Measurements from ENCODE around the gene WDR53.
A peak's percentile ranks its signal among the peaks of the same experiment; 100 is the strongest.
"Not testable (repeated sequence)": the region's sequence is repeated elsewhere in the genome, so short reads cannot be mapped to it uniquely, and the experiment has no call there.

WDR53 gene

GRCh38 chr3:196602673-196603072, 34.3 kb upstream of the WDR53 start:
- H3K4me3 ChIP-seq = no peak overlapping the region
- no peak for TF ChIP-seq Cebpa-rat (IDR thresholded peaks at IDR 0.05)
- no peaks in the 10 kb centered on the region for H4K20me1 ChIP-seq
- H3K4me2 ChIP-seq = no peak overlapping the region
- no peak overlapping the region for H3K9ac ChIP-seq
- no peaks in the 10 kb centered on the region for H3K27me3 ChIP-seq
- peaks cover 16% of the 10 kb centered on the region for H3K4me1 ChIP-seq
- H3K27ac ChIP-seq = no peak overlapping the region
- no peaks in the 10 kb centered on the region for H3K36me3 ChIP-seq
- peaks cover 8% of the 10 kb centered on the region; the same call in 1 of the 2 replicates for H3K9me3 ChIP-seq

DNA sequence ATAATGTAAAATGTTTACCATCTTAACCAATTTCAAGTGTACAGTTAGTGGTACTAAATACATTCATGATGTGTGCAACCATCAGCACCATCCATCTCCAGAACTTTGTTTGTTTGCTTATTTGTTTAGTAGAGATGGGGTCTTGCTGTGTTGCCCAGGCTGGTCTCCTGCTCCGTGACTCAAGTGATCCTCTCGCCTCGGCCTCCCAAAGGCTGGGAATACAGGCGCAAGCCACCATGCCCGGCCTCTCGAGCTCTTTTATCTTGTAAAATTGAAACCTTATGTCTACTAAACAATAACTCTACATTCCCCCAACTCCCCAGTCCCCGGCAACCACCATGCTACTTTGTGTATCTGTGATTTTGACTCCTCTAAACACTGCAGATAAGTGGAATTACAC, 32.0 kb upstream of the WDR53 start:
- Histone ChIP-seq H3K9me3 (peaks cover 8% of the 10 kb centered on the region; the same call in 1 of the 2 replicates), H3K27ac (no peak overlapping the region), H3K4me2 (no peak overlapping the region), H4K20me1 (no peaks in the 10 kb centered on the region), H3K27me3 (no peaks in the 10 kb centered on the region), H3K4me1 (peaks cover 16% of the 10 kb centered on the region), H3K36me3 (no peaks in the 10 kb centered on the region), H3K4me3 (no peak overlapping the region), H3K9ac (no peak overlapping the region)
- no peak for TF ChIP-seq Cebpa-rat (IDR thresholded peaks at IDR 0.05)

DNA sequence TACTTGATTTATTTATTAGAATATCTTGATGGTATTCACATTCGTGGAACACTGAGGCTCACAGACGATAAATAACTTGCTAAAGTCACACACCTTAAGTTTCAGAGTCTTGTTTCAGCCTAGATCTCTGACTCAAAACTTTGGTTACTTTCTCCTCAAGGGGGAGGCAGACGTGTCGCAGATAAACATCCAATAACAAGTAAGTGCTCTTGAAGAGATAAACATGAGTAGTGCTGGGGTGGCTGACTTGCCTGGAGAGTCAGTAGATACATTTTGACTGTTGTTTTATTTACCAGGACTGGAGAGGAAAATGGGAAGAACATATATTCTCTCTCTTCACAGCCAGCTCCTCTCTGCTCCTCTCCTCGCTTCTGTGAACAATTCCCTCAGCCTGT, 31.4 kb upstream of the WDR53 start:
- H3K4me3 ChIP-seq = no peak overlapping the region
- TF ChIP-seq Cebpa-rat (IDR thresholded peaks at IDR 0.05) = no peak
- H3K9me3 ChIP-seq = peaks cover 8% of the 10 kb centered on the region; the same call in 1 of the 2 replicates
- H3K4me1 ChIP-seq = peaks cover 13% of the 10 kb centered on the region
- no peaks in the 10 kb centered on the region for H3K36me3 ChIP-seq
- no peaks in the 10 kb centered on the region for H3K27me3 ChIP-seq
- no peak overlapping the region for H3K27ac ChIP-seq
- no peaks in the 10 kb centered on the region for H4K20me1 ChIP-seq
- H3K4me2 ChIP-seq = no peak overlapping the region
- no peak overlapping the region for H3K9ac ChIP-seq

- H3K9ac ChIP-seq, H4K20me1 ChIP-seq, H3K27ac ChIP-seq, H3K27me3 ChIP-seq, H3K36me3 ChIP-seq, H3K9me3 ChIP-seq, H3K4me1 ChIP-seq: not testable (repeated sequence)
- peak overlapping the region; percentile 49 for H3K4me2 ChIP-seq
- peak overlapping the region; percentile 28; the same call in 1 of the 2 replicates for H3K4me3 ChIP-seq
Observed at GRCh38 chr3:196597971-196598733, 29.8 kb upstream of the WDR53 start.

DNA sequence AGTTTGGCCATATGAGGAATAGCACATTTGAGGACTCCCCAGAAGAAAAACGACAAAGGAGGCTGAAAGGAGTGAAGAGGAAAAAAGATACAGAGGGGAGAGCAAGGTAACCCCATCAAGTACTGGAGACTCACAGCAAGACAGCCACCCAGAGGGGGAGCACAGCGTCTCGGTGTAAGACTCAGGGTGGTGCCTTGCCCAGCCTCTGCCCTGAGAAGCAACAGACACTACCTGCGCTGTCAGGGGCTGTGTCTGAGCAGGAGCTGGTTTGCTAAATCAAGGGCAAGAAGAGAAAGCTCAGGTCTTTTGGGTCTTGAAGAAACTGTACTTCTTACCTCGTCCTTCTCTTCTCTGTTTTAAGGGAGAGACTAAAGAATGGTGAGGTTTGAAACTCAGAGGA, 28.0 kb upstream of the WDR53 start:
- Histone ChIP-seq H3K36me3 (no peaks in the 10 kb centered on the region), H3K4me1 (no peaks in the 10 kb centered on the region), H3K9ac (no peak overlapping the region), H4K20me1 (no peaks in the 10 kb centered on the region), H3K27ac (no peak overlapping the region), H3K27me3 (no peaks in the 10 kb centered on the region), H3K4me2 (no peak overlapping the region), H3K4me3 (no peak overlapping the region), H3K9me3 (peaks cover 8% of the 10 kb centered on the region; the same call in 1 of the 2 replicates)
- TF ChIP-seq Cebpa-rat (IDR thresholded peaks at IDR 0.05) = no peak

DNA sequence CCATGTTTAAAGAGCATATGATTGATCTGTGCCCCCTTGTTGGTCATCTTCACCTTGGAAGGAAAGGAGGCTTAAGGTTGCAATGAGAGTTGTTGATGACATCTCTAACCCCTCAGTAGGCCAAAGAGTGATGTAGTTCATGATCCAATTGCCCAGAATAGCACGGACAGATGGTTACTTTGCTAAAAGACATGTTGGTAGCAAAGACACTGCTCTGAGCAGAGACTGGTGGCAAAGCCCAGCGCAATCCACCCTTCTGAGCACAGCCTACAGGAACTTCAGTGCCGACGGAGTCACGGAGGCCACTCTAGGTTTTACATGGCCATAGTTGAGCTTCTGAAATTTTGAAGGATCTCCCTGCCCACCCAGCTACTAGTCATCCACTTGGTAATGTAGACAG, 21.9 kb upstream of the WDR53 start:
- no peaks in the 10 kb centered on the region for H4K20me1 ChIP-seq

GRCh38 chr3:196585044-196585757, 16.8 kb upstream of the WDR53 start:
- no peaks in the 10 kb centered on the region for H3K9me3 ChIP-seq
- H3K27me3 ChIP-seq = no peaks in the 10 kb centered on the region
- no peaks in the 10 kb centered on the region for H3K4me1 ChIP-seq
- no peak overlapping the region for H3K4me2 ChIP-seq
- peaks cover 59% of the 10 kb centered on the region for H3K36me3 ChIP-seq
- H3K4me3 ChIP-seq = no peak overlapping the region
- no peak for TF ChIP-seq Cebpa-rat (IDR thresholded peaks at IDR 0.05)
- no peak overlapping the region for H3K27ac ChIP-seq
- H3K9ac ChIP-seq = no peak overlapping the region
- H4K20me1 ChIP-seq = 0 out of 2 replicates have a peak, but pooled peaks cover 4% of the 10 kb centered on the region

More for the DNA sequence above, 21.9 kb upstream of the WDR53 start:
- no peaks in the 10 kb centered on the region for H3K4me1 ChIP-seq
- H3K27ac ChIP-seq = no peak overlapping the region
- TF ChIP-seq Cebpa-rat (IDR thresholded peaks at IDR 0.05) = no peak
- no peak overlapping the region for H3K9ac ChIP-seq
- no peaks in the 10 kb centered on the region for H3K9me3 ChIP-seq
- H3K4me3 ChIP-seq = no peak overlapping the region
- no peak overlapping the region for H3K4me2 ChIP-seq
- H3K27me3 ChIP-seq = no peaks in the 10 kb centered on the region
- H3K36me3 ChIP-seq = peaks cover 18% of the 10 kb centered on the region

DNA sequence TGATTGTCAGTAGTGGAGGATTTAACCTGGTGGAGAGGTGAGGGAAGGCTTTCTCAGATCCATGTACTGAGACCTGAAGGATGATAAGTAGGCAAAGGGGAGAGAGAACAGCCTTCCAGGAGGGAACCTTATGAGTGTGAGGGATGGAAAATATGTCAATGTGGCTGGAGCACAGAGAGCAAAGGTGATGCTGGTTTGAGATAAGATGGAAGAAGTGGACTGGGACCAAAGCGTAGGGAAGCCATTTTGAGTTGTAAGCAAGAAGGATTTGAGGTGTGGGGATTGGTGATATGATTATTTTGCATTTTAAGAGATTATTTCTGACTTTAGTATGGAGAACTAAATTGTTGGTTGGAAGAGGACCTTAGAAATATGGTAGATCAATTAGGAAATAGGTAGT, 4.0 kb upstream of the WDR53 start:
- Histone ChIP-seq H3K4me1 (peaks cover 35% of the 10 kb centered on the region), H3K9ac (no peak overlapping the region), H3K27me3 (no peaks in the 10 kb centered on the region), H3K9me3 (no peaks in the 10 kb centered on the region), H3K36me3 (peaks cover 5% of the 10 kb centered on the region), H3K27ac (no peak overlapping the region), H4K20me1 (peaks cover 50% of the 10 kb centered on the region), H3K4me2 (no peak overlapping the region), H3K4me3 (no peak overlapping the region)
- no peak for TF ChIP-seq Cebpa-rat (IDR thresholded peaks at IDR 0.05)

DNA sequence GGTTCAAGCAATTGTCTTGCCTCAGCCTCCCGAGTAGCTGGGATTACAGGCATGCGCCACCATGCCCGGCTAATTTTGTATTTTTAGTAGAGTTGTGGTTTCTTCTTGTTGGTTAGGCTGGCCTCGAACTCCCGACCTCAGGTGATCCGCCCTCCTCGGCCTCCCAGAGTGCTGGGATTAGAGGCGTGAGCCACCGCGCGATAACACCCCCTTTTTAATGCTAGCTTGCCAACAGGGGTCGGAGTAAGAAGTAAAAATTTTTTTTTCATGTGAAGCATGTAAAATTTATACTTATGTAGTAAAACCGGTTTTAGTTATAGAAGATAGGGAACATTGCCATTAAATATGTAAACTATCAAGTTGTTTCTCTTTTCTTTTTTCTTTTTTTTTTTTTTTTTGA, 2.0 kb upstream of the WDR53 start:
- not testable (repeated sequence) for H3K27ac ChIP-seq, H3K27me3 ChIP-seq, H3K9me3 ChIP-seq, H3K9ac ChIP-seq
- Histone ChIP-seq H4K20me1 (peaks cover 40% of the 10 kb centered on the region), H3K4me3 (0 out of 2 replicates have a peak overlapping the region, but pooled peaks have one; percentile 96), H3K36me3 (peaks cover 20% of the 10 kb centered on the region), H3K4me2 (peak overlapping the region; percentile 93), H3K4me1 (peaks cover 40% of the 10 kb centered on the region)

GRCh38 chr3:196569003-196569516, 706 bp upstream of the WDR53 start:
- no peak for TF ChIP-seq Cebpa-rat (IDR thresholded peaks at IDR 0.05)
- Histone ChIP-seq H3K27ac (peak overlapping the region; percentile 83), H3K9me3 (no peaks in the 10 kb centered on the region), H4K20me1 (peaks cover 28% of the 10 kb centered on the region), H3K27me3 (no peaks in the 10 kb centered on the region), H3K9ac (peak overlapping the region; percentile 92), H3K36me3 (peaks cover 20% of the 10 kb centered on the region), H3K4me2 (peak overlapping the region; percentile 93), H3K4me1 (peaks cover 40% of the 10 kb centered on the region), H3K4me3 (peak overlapping the region; percentile 96)

All from BLaER1 (cell line).